ENCODE measurements around the gene ITGA4. TPM values are rescaled to one million over a fixed set of nuclear protein-coding genes. Genes with fewer than 3 reads are reported as not detected.

ITGA4 gene
- total and polyA plus RNA-seq, 2 donors (not counting 1 experiment from before 2014, with no cell fraction given): 44.6 to 57.5 TPM

DNA sequence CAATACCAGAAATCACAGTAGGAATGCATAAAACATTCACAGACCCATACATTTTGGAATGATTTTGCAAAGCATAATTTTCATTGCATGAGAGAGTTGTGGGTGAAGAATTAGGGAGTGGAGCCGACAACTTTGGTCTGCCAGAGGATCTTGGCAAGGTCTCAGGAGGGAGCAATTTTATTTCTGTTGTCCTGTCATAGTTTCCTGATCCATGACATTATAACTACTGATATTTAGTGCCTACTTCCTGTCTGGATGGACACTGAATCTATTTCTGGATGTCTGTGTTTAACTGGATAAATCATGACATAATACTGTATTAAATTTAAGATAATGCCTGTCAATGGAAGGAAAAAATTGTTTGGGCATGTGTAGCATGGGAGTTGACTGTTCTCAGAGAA is 2.4 kb downstream of the ITGA4 start:
- peak overlapping the region; percentile 94 for H3K4me2 ChIP-seq (ENCODE audit: extremely low read depth, insufficient read depth, low read length)
- TF ChIP-seq, protein P1, sequence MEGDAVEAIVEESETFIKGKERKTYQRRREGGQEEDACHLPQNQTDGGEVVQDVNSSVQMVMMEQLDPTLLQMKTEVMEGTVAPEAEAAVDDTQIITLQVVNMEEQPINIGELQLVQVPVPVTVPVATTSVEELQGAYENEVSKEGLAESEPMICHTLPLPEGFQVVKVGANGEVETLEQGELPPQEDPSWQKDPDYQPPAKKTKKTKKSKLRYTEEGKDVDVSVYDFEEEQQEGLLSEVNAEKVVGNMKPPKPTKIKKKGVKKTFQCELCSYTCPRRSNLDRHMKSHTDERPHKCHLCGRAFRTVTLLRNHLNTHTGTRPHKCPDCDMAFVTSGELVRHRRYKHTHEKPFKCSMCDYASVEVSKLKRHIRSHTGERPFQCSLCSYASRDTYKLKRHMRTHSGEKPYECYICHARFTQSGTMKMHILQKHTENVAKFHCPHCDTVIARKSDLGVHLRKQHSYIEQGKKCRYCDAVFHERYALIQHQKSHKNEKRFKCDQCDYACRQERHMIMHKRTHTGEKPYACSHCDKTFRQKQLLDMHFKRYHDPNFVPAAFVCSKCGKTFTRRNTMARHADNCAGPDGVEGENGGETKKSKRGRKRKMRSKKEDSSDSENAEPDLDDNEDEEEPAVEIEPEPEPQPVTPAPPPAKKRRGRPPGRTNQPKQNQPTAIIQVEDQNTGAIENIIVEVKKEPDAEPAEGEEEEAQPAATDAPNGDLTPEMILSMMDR (conservative IDR thresholded peaks at IDR 0.05 in 1 of 2, IDR thresholded peaks at IDR 0.05 in 1 of 2; ENCODE audit: low read depth in 1 of 2, low read length in 2 of 2): no peak
- no peak for TF ChIP-seq EZH2 (IDR thresholded peaks at IDR 0.05; ENCODE audit: low read length, missing control alignments)
- no peak overlapping the region for H3K27ac ChIP-seq (ENCODE audit: insufficient read depth, low read length)
- no peaks in the 10 kb centered on the region for H4K20me1 ChIP-seq (ENCODE audit: control insufficient read depth, extremely low read depth, insufficient read depth, low read length)
- no peaks in the 10 kb centered on the region for H3K27me3 ChIP-seq (ENCODE audit: control insufficient read depth, insufficient read depth, low read length)
- no peak overlapping the region for H2AFZ ChIP-seq (ENCODE audit: low read length)
- H3K9me3 ChIP-seq (ENCODE audit: control insufficient read depth, insufficient read depth, low read depth, low read length): no peaks in the 10 kb centered on the region
- peak; percentile 11 to 52 for DNase-seq (ENCODE audit: low read depth in 2 of 2)
- no peaks in the 10 kb centered on the region for H3K4me1 ChIP-seq (ENCODE audit: control insufficient read depth, extremely low read depth, insufficient read depth, low read length)
- H3K9ac ChIP-seq (ENCODE audit: insufficient read depth, low read length): no peak overlapping the region
- no peaks in the 10 kb centered on the region for H3K36me3 ChIP-seq (ENCODE audit: control insufficient read depth, insufficient read depth, low read length)
- peaks cover 6% of the 10 kb centered on the region for H3K79me2 ChIP-seq (ENCODE audit: control insufficient read depth, insufficient read depth, low read length)
- peak overlapping the region in 1 of 4 experiments; percentile 78 for H3K4me3 ChIP-seq (replicated peaks in 1 of 4; ENCODE audit: control extremely low read depth in 1 of 4, insufficient read depth in 1 of 4, low read depth in 3 of 4, low read length in 4 of 4)

DNA sequence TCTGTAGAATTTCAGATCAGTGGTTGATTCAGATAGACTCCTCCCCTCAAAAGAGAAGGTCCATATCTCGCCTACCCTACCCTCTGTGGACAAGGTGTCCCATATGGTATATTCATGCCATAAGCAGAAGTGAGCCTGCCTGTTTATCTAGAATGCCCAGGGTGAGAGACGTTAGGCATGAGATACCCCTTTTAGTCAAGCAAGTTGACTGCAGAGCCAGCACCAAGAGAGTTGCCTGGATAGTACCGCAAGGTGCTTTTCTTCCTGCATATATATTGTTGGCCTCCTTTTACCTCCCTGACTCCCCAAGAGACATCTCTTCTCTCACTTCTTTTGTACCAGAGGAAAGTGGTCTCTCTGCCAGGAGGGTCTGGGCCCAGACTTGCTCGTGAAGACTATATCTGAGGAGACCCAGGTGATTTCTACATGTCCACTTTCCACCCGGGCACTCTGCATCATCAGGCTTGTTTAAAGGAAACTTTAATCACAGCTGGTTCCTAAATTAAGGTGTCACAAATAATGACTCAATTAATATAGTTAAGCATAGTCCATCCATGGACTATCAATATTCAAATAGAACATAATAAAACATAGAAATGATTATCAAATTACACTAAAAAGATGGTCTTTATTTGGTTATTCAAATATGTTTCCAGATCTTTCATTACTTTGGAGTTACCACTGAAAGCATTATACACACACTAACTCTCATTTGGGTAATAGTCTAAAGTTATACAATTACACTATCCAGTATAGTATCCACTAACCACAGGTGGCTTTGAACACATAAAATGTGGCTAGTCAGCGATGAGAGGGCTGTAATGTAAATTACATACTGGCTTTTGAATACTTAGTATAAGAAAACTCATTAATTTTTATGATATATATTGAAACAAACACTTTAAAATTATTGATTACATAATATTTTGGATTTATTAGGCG is 4.1 kb downstream of the ITGA4 start:
- no peaks in the 10 kb centered on the region for H3K36me3 ChIP-seq (ENCODE audit: control insufficient read depth, insufficient read depth, low read length)
- peaks cover 6% of the 10 kb centered on the region for H3K79me2 ChIP-seq (ENCODE audit: control insufficient read depth, insufficient read depth, low read length)
- H2AFZ ChIP-seq (ENCODE audit: low read length): no peak overlapping the region
- TF ChIP-seq, protein P1 (conservative IDR thresholded peaks at IDR 0.05 in 1 of 2, IDR thresholded peaks at IDR 0.05 in 1 of 2; ENCODE audit: low read depth in 1 of 2, low read length in 2 of 2): no peak
- TF ChIP-seq EZH2 (IDR thresholded peaks at IDR 0.05; ENCODE audit: low read length, missing control alignments): no peak
- H3K27me3 ChIP-seq (ENCODE audit: control insufficient read depth, insufficient read depth, low read length): no peaks in the 10 kb centered on the region
- H3K27ac ChIP-seq (ENCODE audit: insufficient read depth, low read length): no peak overlapping the region
- H3K9ac ChIP-seq (ENCODE audit: insufficient read depth, low read length): no peak overlapping the region
- H3K9me3 ChIP-seq (ENCODE audit: control insufficient read depth, insufficient read depth, low read depth, low read length): no peaks in the 10 kb centered on the region
- H3K4me2 ChIP-seq (ENCODE audit: extremely low read depth, insufficient read depth, low read length): no peak overlapping the region
- no peak for DNase-seq (ENCODE audit: low read depth in 2 of 2)
- peaks cover under 1% of the 10 kb centered on the region for H3K4me1 ChIP-seq (ENCODE audit: control insufficient read depth, extremely low read depth, insufficient read depth, low read length)
- H3K4me3 ChIP-seq (replicated peaks in 1 of 4; ENCODE audit: control extremely low read depth in 1 of 4, insufficient read depth in 1 of 4, low read depth in 3 of 4, low read length in 4 of 4): no peak overlapping the region
- H4K20me1 ChIP-seq (ENCODE audit: control insufficient read depth, extremely low read depth, insufficient read depth, low read length): no peaks in the 10 kb centered on the region

DNA sequence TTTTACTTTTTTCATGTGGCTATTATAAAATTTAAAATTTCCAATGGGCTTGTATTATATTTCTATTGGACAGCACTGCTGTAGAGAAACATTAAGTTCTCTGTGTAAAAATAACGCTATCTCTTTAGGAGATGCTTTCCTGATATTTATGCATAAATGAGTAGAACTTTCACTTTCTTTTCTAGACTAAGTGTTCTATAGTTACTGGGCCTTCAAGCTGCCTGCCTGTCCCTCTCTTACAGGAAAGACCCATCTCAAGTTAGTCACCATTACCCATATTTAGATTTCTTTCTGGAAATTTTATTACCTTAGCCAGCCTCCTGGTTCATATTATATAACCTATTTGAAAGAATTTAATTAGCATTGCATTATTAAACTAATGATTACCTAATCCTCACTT is 4.8 kb downstream of the ITGA4 start:
- Histone ChIP-seq H3K27ac (ENCODE audit: insufficient read depth, low read length) (no peak overlapping the region), H3K79me2 (ENCODE audit: control insufficient read depth, insufficient read depth, low read length) (peaks cover 6% of the 10 kb centered on the region), H3K36me3 (ENCODE audit: control insufficient read depth, insufficient read depth, low read length) (no peaks in the 10 kb centered on the region), H3K4me1 (ENCODE audit: control insufficient read depth, extremely low read depth, insufficient read depth, low read length) (peaks cover 2% of the 10 kb centered on the region), H4K20me1 (ENCODE audit: control insufficient read depth, extremely low read depth, insufficient read depth, low read length) (no peaks in the 10 kb centered on the region), H3K27me3 (ENCODE audit: control insufficient read depth, insufficient read depth, low read length) (no peaks in the 10 kb centered on the region), H3K9me3 (ENCODE audit: control insufficient read depth, insufficient read depth, low read depth, low read length) (no peaks in the 10 kb centered on the region), H2AFZ (ENCODE audit: low read length) (no peak overlapping the region), H3K4me2 (ENCODE audit: extremely low read depth, insufficient read depth, low read length) (peak overlapping the region; percentile 17), H3K9ac (ENCODE audit: insufficient read depth, low read length) (no peak overlapping the region), H3K4me3 (replicated peaks in 1 of 4; ENCODE audit: control extremely low read depth in 1 of 4, insufficient read depth in 1 of 4, low read depth in 3 of 4, low read length in 4 of 4) (peak overlapping the region in 1 of 4 experiments; percentile 17)
- TF ChIP-seq, protein P1 (conservative IDR thresholded peaks at IDR 0.05 in 1 of 2, IDR thresholded peaks at IDR 0.05 in 1 of 2; ENCODE audit: low read depth in 1 of 2, low read length in 2 of 2): no peak
- no peak for TF ChIP-seq EZH2 (IDR thresholded peaks at IDR 0.05; ENCODE audit: low read length, missing control alignments)
- peak in 1 of 2 donors; percentile 20 for DNase-seq (ENCODE audit: low read depth in 2 of 2)

Measured in fibroblast of lung (primary cell).